Measurements from ENCODE around the gene GRID1. TPM values are rescaled to one million over a fixed set of nuclear protein-coding genes. Genes with fewer than 3 reads are reported as not detected.

Gene GRID1
- total RNA-seq, 2 donors from 2014 or later = 0.27 to 0.85 TPM

- Histone ChIP-seq H3K9me3 (no peaks in the 10 kb centered on the region), H3K4me1 (ENCODE audit: control insufficient read depth in 1 of 2, low read depth in 2 of 2) (peaks cover 4 to 32% of the 10 kb centered on the region in 2 donors), H3K36me3 (no peaks in the 10 kb centered on the region), H3K27me3 (replicated peaks; ENCODE audit: insufficient read depth) (peaks cover 6% of the 10 kb centered on the region), H3K4me3 (no peak overlapping the region), H3K27ac (no peak overlapping the region)
- ATAC-seq (ENCODE audit: insufficient number of reproducible peaks, low FRiP score, low read depth) (no peak), DNase-seq (ENCODE audit: low spot score) (no peak)
- TF ChIP-seq, protein P1, sequence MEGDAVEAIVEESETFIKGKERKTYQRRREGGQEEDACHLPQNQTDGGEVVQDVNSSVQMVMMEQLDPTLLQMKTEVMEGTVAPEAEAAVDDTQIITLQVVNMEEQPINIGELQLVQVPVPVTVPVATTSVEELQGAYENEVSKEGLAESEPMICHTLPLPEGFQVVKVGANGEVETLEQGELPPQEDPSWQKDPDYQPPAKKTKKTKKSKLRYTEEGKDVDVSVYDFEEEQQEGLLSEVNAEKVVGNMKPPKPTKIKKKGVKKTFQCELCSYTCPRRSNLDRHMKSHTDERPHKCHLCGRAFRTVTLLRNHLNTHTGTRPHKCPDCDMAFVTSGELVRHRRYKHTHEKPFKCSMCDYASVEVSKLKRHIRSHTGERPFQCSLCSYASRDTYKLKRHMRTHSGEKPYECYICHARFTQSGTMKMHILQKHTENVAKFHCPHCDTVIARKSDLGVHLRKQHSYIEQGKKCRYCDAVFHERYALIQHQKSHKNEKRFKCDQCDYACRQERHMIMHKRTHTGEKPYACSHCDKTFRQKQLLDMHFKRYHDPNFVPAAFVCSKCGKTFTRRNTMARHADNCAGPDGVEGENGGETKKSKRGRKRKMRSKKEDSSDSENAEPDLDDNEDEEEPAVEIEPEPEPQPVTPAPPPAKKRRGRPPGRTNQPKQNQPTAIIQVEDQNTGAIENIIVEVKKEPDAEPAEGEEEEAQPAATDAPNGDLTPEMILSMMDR (IDR thresholded peaks at IDR 0.05) = no peak
Measured at GRCh38 chr10:86368987-86369386, 2.4 kb upstream of the GRID1 start.

DNA sequence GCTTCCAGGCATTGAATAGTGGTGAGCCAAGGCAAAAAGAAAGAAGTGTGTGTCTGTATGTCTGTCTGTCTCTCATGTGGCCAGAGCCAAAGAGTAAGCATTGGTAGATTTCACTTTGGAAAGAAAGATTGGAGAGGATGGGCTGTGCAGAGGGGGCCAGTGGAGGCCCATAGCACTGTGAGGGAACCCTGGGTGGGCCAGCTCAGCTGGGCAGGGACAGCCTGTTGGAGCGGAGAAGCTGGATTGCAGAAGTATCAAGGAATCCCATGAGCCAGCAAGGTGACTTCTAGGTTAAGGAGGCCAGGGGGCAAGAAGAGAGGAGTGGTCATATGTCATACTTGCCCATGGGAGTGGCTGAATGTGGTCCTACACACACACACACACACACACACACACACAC is 1.5 kb upstream of the GRID1 start:
- no peak for ATAC-seq (ENCODE audit: insufficient number of reproducible peaks, low FRiP score, low read depth)
- no peaks in the 10 kb centered on the region for H3K9me3 ChIP-seq
- TF ChIP-seq, protein P1 (IDR thresholded peaks at IDR 0.05) = no peak

GRCh38 chr10:86367152-86367951 is 757 bp upstream of the GRID1 start:
- peak overlapping the region; percentile 76 for H3K4me3 ChIP-seq
- H3K27me3 ChIP-seq (replicated peaks; ENCODE audit: insufficient read depth) = peaks cover 6% of the 10 kb centered on the region
- H3K27ac ChIP-seq = no peak overlapping the region
- TF ChIP-seq, protein P1 (IDR thresholded peaks at IDR 0.05) = no peak
- DNase-seq (ENCODE audit: low spot score) (no peak), ATAC-seq (ENCODE audit: insufficient number of reproducible peaks, low FRiP score, low read depth) (no peak)
- H3K36me3 ChIP-seq = no peaks in the 10 kb centered on the region
- H3K9me3 ChIP-seq = no peaks in the 10 kb centered on the region
- H3K4me1 ChIP-seq (ENCODE audit: control insufficient read depth in 1 of 2, low read depth in 2 of 2) = peaks cover 7 to 42% of the 10 kb centered on the region in 2 donors

More for the DNA sequence above, 1.5 kb upstream of the GRID1 start:
- DNase-seq (ENCODE audit: low spot score) = no peak
- Histone ChIP-seq H3K4me3 (no peak overlapping the region), H3K4me1 (ENCODE audit: control insufficient read depth in 1 of 2, low read depth in 2 of 2) (peaks cover 7 to 41% of the 10 kb centered on the region in 2 donors), H3K27me3 (replicated peaks; ENCODE audit: insufficient read depth) (peaks cover 6% of the 10 kb centered on the region), H3K36me3 (no peaks in the 10 kb centered on the region), H3K27ac (no peak overlapping the region)

DNA sequence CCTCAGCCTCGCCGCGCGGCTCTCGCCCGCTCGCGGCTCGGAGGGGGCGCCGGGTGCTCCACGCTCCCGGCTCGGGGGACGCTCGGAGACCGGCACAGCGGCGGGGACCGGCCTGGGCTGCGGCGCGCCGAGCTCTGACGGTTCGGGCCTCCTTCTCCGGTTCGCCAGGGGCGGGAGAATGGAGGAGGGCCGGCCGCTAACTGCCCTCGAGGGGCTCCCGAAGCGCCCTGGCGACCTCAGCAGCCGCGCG is 232 bp upstream of the GRID1 start:
- H3K36me3 ChIP-seq = no peaks in the 10 kb centered on the region
- ATAC-seq (ENCODE audit: insufficient number of reproducible peaks, low FRiP score, low read depth) (no peak), DNase-seq (ENCODE audit: low spot score) (no peak)
- peaks cover 7 to 42% of the 10 kb centered on the region in 2 donors for H3K4me1 ChIP-seq (ENCODE audit: control insufficient read depth in 1 of 2, low read depth in 2 of 2)
- TF ChIP-seq, protein P1 (IDR thresholded peaks at IDR 0.05) = no peak
- H3K9me3 ChIP-seq = no peaks in the 10 kb centered on the region
- H3K27me3 ChIP-seq (replicated peaks; ENCODE audit: insufficient read depth) = peaks cover 6% of the 10 kb centered on the region
- H3K27ac ChIP-seq = no peak overlapping the region
- H3K4me3 ChIP-seq = peak overlapping the region; percentile 76

- peaks cover 11 to 51% of the 10 kb centered on the region in 2 donors for H3K4me1 ChIP-seq (ENCODE audit: control insufficient read depth in 1 of 2, low read depth in 2 of 2)
Measured at GRCh38 chr10:86365346-86366032, 1.1 kb downstream of the GRID1 start.

More at GRCh38 chr10:86365346-86366032, 1.1 kb downstream of the GRID1 start:
- peaks cover 6% of the 10 kb centered on the region for H3K27me3 ChIP-seq (replicated peaks; ENCODE audit: insufficient read depth)
- H3K4me3 ChIP-seq = peak overlapping the region; percentile 71
- DNase-seq (ENCODE audit: low spot score) (no peak), ATAC-seq (ENCODE audit: insufficient number of reproducible peaks, low FRiP score, low read depth) (no peak)
- TF ChIP-seq, protein P1 (IDR thresholded peaks at IDR 0.05) = no peak
- no peaks in the 10 kb centered on the region for H3K9me3 ChIP-seq
- H3K27ac ChIP-seq = no peak overlapping the region
- no peaks in the 10 kb centered on the region for H3K36me3 ChIP-seq
